ENCODE measurements around the gene ODAD3.

The ODAD3 gene

GRCh38 chr19:11435057-11435832 is at the start of gene ODAD3, which contains the start of gene PRKCSH:
TSS of gene ODAD3 (minus strand) at chr19:11435121. CDS start at chr19:11435016, 105 bp downstream.
TSS of gene PRKCSH (plus strand) at chr19:11435635. CDS start at chr19:11436118, 483 bp downstream.
- H3K36me3 ChIP-seq (ENCODE audit: control insufficient read depth in 2 of 2, insufficient read depth in 2 of 2, low read length in 2 of 2): peaks cover 7 to 10% of the 10 kb centered on the region in 2 donors
- H3K27me3 ChIP-seq (ENCODE audit: control insufficient read depth in 1 of 2, insufficient read depth in 2 of 2, low read length in 2 of 2): no peaks in the 10 kb centered on the region
- H3K4me1 ChIP-seq (ENCODE audit: control insufficient read depth, insufficient read depth, low read length): peaks cover 19% of the 10 kb centered on the region
- peak within 1 kb of the TSS; percentile 78 to 80 for H3K9ac ChIP-seq (ENCODE audit: low read length in 2 of 2)
- no peaks in the 10 kb centered on the region for H3K9me3 ChIP-seq (ENCODE audit: control insufficient read depth in 2 of 2, low read length in 2 of 2)
- H3K27ac ChIP-seq (ENCODE audit: low read length): peak within 1 kb of the TSS; percentile 74
- H3K4me3 ChIP-seq (ENCODE audit: low read length in 2 of 2): peak within 1 kb of the TSS; percentile 86 to 97

GRCh38 chr19:11483366-11484111 is 48.6 kb upstream of the ODAD3 start:
- Histone ChIP-seq H3K4me1 (ENCODE audit: control insufficient read depth, insufficient read depth, low read length) (peaks cover 25% of the 10 kb centered on the region), H3K36me3 (ENCODE audit: control insufficient read depth in 2 of 2, insufficient read depth in 2 of 2, low read length in 2 of 2) (peaks cover 0 to 4% of the 10 kb centered on the region in 2 donors), H3K9ac (ENCODE audit: low read length in 2 of 2) (no peak overlapping the region), H3K27ac (ENCODE audit: low read length) (no peak overlapping the region), H3K4me3 (ENCODE audit: low read length in 2 of 2) (no peak overlapping the region), H3K27me3 (ENCODE audit: control insufficient read depth in 1 of 2, insufficient read depth in 2 of 2, low read length in 2 of 2) (peaks cover 25 to 55% of the 10 kb centered on the region in 2 donors), H3K9me3 (ENCODE audit: control insufficient read depth in 2 of 2, low read length in 2 of 2) (no peaks in the 10 kb centered on the region)

- Histone ChIP-seq H3K27me3 (ENCODE audit: control insufficient read depth in 1 of 2, insufficient read depth in 2 of 2, low read length in 2 of 2) (peaks cover 27 to 55% of the 10 kb centered on the region in 2 donors), H3K9ac (ENCODE audit: low read length in 2 of 2) (no peak overlapping the region)
These were observed 47.6 kb upstream of the ODAD3 start for GRCh38 chr19:11482384-11483050.

GRCh38 chr19:11481534-11482383 is 46.8 kb upstream of the ODAD3 start:
- Histone ChIP-seq H3K9me3 (ENCODE audit: control insufficient read depth in 2 of 2, low read length in 2 of 2) (no peaks in the 10 kb centered on the region), H3K36me3 (ENCODE audit: control insufficient read depth in 2 of 2, insufficient read depth in 2 of 2, low read length in 2 of 2) (peaks cover 0 to 4% of the 10 kb centered on the region in 2 donors), H3K4me1 (ENCODE audit: control insufficient read depth, insufficient read depth, low read length) (peaks cover 25% of the 10 kb centered on the region), H3K4me3 (ENCODE audit: low read length in 2 of 2) (peak overlapping the region; percentile 22 to 40), H3K27me3 (ENCODE audit: control insufficient read depth in 1 of 2, insufficient read depth in 2 of 2, low read length in 2 of 2) (peaks cover 27 to 55% of the 10 kb centered on the region in 2 donors), H3K27ac (ENCODE audit: low read length) (no peak overlapping the region), H3K9ac (ENCODE audit: low read length in 2 of 2) (no peak overlapping the region)

More at GRCh38 chr19:11482384-11483050, 47.6 kb upstream of the ODAD3 start:
- H3K27ac ChIP-seq (ENCODE audit: low read length): no peak overlapping the region
- H3K4me3 ChIP-seq (ENCODE audit: low read length in 2 of 2): peak overlapping the region; percentile 22 to 40
- peaks cover 25% of the 10 kb centered on the region for H3K4me1 ChIP-seq (ENCODE audit: control insufficient read depth, insufficient read depth, low read length)
- H3K9me3 ChIP-seq (ENCODE audit: control insufficient read depth in 2 of 2, low read length in 2 of 2): no peaks in the 10 kb centered on the region
- peaks cover 0 to 4% of the 10 kb centered on the region in 2 donors for H3K36me3 ChIP-seq (ENCODE audit: control insufficient read depth in 2 of 2, insufficient read depth in 2 of 2, low read length in 2 of 2)

DNA sequence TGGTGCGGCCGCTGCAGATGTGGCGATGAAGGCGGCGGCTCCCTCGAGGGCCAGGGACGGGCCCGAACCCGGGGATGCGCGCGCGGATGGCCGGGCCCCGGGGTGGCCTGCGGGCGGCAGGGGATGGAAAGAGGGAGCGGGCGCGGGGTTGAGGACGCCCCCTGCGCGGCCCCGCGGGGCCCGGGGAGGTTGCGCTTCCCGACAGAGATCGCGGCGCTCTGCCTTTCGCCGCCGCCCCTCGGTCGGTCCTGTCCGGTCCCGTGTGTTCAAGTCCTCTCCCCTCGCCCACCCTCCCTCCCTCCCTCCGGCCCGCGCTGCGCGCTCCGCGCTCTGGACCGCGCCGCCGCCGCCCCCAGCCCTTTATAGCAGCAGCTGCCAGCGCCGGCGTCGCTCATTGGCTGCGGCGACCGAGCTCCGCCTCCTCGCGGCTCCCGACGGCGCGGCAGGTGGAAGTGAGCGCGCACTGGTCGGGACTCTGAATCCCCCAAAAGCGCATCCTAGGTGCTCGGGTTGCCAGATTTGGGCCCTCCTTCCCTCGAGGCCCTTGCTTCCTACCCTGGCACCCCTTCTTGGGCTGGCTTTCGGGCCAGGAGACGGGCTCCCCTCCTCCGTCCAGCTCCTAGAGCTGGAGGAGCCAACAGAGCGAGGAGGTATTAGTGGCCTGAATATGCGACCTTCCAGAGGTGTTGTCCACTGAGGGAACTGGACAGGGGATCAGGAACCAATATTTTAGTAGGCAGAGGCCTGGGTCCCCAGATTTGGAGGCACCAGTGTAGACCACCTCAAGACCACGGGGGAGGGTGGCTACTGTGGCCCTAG is 46.0 kb upstream of the ODAD3 start, which contains the start of gene ELAVL3:
Gene ELAVL3, minus strand, starts transcription at position 332 of the 819 bp plus-strand sequence. CDS start 438 bp downstream, outside the sequence.
- H3K4me1 ChIP-seq (ENCODE audit: control insufficient read depth, insufficient read depth, low read length): peaks cover 25% of the 10 kb centered on the region
- H3K27me3 ChIP-seq (ENCODE audit: control insufficient read depth in 1 of 2, insufficient read depth in 2 of 2, low read length in 2 of 2): peaks cover 27 to 55% of the 10 kb centered on the region in 2 donors
- H3K9ac ChIP-seq (ENCODE audit: low read length in 2 of 2): no peak within 1 kb of the TSS
- no peak within 1 kb of the TSS for H3K27ac ChIP-seq (ENCODE audit: low read length)
- peaks cover 0 to 4% of the 10 kb centered on the region in 2 donors for H3K36me3 ChIP-seq (ENCODE audit: control insufficient read depth in 2 of 2, insufficient read depth in 2 of 2, low read length in 2 of 2)
- H3K9me3 ChIP-seq (ENCODE audit: control insufficient read depth in 2 of 2, low read length in 2 of 2): no peaks in the 10 kb centered on the region
- peak within 1 kb of the TSS in 1 of 2 donors; percentile 22 for H3K4me3 ChIP-seq (ENCODE audit: low read length in 2 of 2)

DNA sequence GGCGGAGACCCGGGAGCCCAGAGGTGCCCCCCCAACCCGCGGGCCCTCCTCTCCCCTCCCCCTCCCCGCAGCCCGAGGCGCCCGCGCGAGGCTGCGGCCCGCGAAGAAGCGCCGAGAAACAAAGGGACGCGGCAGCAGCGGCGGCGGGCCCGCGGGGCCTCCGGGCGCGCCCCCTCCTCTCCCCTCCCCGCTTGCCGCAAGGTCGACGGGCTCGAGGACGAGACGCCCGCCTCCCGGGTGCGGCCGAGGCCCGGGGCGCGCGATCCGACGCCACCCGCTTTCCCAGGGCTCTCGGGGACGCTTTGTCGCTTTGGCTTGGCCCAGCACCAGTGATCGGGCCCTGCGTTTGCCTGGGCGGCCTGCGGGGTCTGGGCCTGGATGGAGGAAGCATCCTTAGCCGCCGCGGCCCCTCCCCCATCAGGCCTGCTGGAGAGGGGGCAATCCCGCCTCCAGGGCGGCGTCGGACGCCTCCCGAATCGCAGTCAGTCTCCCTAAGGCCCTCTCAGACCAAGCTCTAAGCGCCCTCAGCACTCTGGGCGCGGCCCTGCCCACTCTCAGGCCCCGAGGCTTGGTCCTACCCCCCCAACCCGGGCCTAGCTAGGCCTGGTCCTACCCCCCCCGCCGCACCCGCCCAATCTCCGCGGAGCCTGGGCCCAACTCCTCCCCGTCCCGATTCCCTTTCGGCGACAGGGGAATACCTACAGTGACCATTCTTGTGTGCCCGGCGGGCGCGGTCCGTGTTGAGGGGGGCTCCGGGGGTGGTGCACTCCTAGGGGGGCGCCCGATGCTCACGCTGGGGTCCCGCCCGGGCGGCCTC is 45.2 kb upstream of the ODAD3 start:
- Histone ChIP-seq H3K4me1 (ENCODE audit: control insufficient read depth, insufficient read depth, low read length) (peaks cover 25% of the 10 kb centered on the region), H3K9me3 (ENCODE audit: control insufficient read depth in 2 of 2, low read length in 2 of 2) (no peaks in the 10 kb centered on the region), H3K27ac (ENCODE audit: low read length) (no peak overlapping the region), H3K9ac (ENCODE audit: low read length in 2 of 2) (no peak overlapping the region), H3K27me3 (ENCODE audit: control insufficient read depth in 1 of 2, insufficient read depth in 2 of 2, low read length in 2 of 2) (peaks cover 25 to 52% of the 10 kb centered on the region in 2 donors), H3K36me3 (ENCODE audit: control insufficient read depth in 2 of 2, insufficient read depth in 2 of 2, low read length in 2 of 2) (peaks cover 0 to 4% of the 10 kb centered on the region in 2 donors), H3K4me3 (ENCODE audit: low read length in 2 of 2) (peak overlapping the region in 1 of 2 donors; percentile 22)

- Histone ChIP-seq H3K4me3 (ENCODE audit: low read length in 2 of 2) (no peak overlapping the region), H3K27ac (ENCODE audit: low read length) (no peak overlapping the region), H3K9ac (ENCODE audit: low read length in 2 of 2) (no peak overlapping the region)
These were observed 44.4 kb upstream of the ODAD3 start for GRCh38 chr19:11479090-11479897.

DNA sequence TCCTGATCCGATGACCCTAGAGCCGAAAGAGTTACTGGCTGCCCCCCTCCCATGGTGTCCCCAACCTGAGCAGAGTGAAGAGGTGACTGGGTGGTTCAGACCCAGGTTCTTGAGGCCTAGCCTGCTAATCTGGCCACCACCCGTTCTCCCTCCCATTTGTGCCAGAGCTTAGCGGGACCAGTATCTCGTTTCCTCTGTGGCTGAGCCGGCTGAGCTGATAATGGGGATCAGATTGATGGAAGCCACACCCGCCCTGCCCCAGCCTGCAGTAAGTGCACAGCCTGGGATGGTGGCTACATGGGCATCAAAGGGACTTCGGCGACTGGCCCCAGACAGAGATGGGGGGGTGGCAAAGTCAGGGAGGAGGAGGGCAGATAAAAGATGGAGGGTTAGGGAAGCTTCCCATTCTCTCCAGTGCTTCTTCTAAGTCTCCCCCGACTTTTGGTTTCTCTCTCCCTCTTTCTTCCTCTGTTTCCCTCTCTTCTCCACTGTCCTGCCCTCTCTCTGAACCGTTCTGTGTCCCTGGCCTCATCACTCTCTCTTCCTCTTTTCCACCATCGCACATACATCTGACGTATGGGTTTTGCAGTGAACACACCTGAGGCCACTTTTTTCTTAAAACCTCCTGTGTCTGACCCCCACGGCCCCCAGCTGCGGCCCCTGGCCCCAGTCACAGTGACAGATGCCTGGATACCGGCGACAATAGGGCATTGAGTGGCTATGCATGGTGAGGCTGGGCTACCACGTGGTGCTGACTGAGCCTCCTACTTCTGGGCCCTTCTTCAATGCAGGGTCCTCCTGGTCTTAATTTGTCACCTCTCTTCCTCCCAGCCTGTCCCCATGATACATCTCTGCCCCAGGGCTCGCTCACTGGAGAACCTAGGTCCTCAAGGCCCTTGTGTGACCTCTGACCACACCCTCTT is 43.5 kb upstream of the ODAD3 start:
- H3K9ac ChIP-seq (ENCODE audit: low read length in 2 of 2): no peak overlapping the region
- no peak overlapping the region for H3K4me3 ChIP-seq (ENCODE audit: low read length in 2 of 2)
- H3K27me3 ChIP-seq (ENCODE audit: control insufficient read depth in 1 of 2, insufficient read depth in 2 of 2, low read length in 2 of 2): peaks cover 21 to 42% of the 10 kb centered on the region in 2 donors

More at GRCh38 chr19:11479090-11479897, 44.4 kb upstream of the ODAD3 start:
- Histone ChIP-seq H3K36me3 (ENCODE audit: control insufficient read depth in 2 of 2, insufficient read depth in 2 of 2, low read length in 2 of 2) (peaks cover 0 to 4% of the 10 kb centered on the region in 2 donors), H3K9me3 (ENCODE audit: control insufficient read depth in 2 of 2, low read length in 2 of 2) (no peaks in the 10 kb centered on the region), H3K4me1 (ENCODE audit: control insufficient read depth, insufficient read depth, low read length) (peaks cover 25% of the 10 kb centered on the region), H3K27me3 (ENCODE audit: control insufficient read depth in 1 of 2, insufficient read depth in 2 of 2, low read length in 2 of 2) (peaks cover 25 to 50% of the 10 kb centered on the region in 2 donors)

More for the DNA sequence above, 43.5 kb upstream of the ODAD3 start:
- Histone ChIP-seq H3K27ac (ENCODE audit: low read length) (no peak overlapping the region), H3K9me3 (ENCODE audit: control insufficient read depth in 2 of 2, low read length in 2 of 2) (no peaks in the 10 kb centered on the region), H3K36me3 (ENCODE audit: control insufficient read depth in 2 of 2, insufficient read depth in 2 of 2, low read length in 2 of 2) (no peaks in the 10 kb centered on the region), H3K4me1 (ENCODE audit: control insufficient read depth, insufficient read depth, low read length) (peaks cover 25% of the 10 kb centered on the region)
